ENCODE data around the gene PCDHGA10.

DNA sequence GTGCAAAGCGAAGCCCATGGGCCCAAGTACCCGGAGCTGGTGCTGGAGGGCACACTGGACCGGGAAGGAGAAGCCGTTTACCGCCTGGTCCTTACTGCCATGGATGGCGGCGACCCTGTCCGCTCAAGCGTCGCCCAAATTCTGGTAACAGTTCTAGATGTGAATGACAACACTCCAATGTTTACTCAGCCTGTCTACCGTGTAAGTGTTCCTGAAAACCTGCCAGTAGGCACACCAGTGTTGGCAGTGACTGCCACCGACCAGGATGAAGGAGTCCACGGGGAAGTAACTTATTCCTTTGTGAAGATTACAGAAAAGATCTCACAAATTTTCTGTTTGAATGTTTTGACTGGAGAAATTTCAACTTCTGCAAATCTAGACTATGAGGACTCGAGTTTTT lies 38.2 kb upstream of the PCDHGA10 start:
- TF ChIP-seq, protein P1, sequence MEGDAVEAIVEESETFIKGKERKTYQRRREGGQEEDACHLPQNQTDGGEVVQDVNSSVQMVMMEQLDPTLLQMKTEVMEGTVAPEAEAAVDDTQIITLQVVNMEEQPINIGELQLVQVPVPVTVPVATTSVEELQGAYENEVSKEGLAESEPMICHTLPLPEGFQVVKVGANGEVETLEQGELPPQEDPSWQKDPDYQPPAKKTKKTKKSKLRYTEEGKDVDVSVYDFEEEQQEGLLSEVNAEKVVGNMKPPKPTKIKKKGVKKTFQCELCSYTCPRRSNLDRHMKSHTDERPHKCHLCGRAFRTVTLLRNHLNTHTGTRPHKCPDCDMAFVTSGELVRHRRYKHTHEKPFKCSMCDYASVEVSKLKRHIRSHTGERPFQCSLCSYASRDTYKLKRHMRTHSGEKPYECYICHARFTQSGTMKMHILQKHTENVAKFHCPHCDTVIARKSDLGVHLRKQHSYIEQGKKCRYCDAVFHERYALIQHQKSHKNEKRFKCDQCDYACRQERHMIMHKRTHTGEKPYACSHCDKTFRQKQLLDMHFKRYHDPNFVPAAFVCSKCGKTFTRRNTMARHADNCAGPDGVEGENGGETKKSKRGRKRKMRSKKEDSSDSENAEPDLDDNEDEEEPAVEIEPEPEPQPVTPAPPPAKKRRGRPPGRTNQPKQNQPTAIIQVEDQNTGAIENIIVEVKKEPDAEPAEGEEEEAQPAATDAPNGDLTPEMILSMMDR (IDR thresholded peaks at IDR 0.05) = no peak
- TF ChIP-seq POLR2AphosphoS5 (IDR thresholded peaks at IDR 0.05) (no peak), POLR2A (IDR thresholded peaks at IDR 0.05) (no peak)
